A204.1 (cell line): ENCODE data around the gene PSTPIP1.

Source experiments
- FAIRE-seq: peaks from 2 replicates; lab custom pipeline; 2012; peaks lifted over from hg19 to GRCh38; lab: Jason Lieb, UNC

PSTPIP1 gene

GRCh38 chr15:77042955-77043920, 48.3 kb downstream of the PSTPIP1 start:
- FAIRE-seq, result no peak

DNA sequence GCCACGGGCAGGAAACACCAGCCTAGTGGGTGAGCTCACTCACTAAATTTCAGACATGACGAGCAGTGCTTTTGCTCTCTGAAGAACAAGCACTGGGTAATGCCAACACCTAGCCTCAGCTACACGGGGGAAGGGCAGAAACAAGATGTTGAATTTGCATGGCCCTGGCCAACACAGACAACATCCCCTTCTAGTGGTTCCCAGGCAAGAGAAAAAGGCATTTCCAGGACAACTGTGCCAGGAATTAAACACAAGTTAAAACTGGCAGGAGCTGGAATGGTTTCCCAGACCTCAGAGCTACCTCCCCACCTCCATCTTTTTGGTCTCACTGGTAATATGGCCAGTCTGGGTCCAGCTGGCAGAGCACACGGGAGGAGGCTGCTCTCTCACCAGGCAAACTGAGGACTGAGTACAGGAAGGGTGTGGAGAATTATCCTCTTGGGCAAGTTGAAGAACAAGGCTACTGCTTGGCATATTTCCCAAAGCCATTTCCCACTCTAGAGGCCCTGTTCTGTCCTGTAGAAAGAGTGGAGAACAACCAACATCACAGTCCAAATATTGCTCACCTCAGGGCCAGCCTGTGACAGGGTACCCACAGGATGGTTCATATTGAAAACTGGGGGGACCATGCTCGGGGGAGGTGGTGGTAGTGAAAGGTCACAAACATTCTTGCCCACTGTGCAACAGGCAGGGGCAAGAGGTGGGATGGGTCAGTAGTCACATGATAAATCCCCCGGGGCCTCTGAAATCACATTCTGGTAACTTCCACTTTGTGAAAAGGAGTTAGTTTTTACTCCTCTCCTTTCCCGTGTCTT, 49.5 kb downstream of the PSTPIP1 start:
- no peak for FAIRE-seq

- no peak for FAIRE-seq
Observed at GRCh38 chr15:77045985-77046384, 51.1 kb downstream of the PSTPIP1 start.

- no peak for FAIRE-seq
Observed at GRCh38 chr15:77046704-77047412, 51.9 kb downstream of the PSTPIP1 start.

- FAIRE-seq, result no peak
Observed at GRCh38 chr15:77048135-77048876, 53.4 kb downstream of the PSTPIP1 start.

DNA sequence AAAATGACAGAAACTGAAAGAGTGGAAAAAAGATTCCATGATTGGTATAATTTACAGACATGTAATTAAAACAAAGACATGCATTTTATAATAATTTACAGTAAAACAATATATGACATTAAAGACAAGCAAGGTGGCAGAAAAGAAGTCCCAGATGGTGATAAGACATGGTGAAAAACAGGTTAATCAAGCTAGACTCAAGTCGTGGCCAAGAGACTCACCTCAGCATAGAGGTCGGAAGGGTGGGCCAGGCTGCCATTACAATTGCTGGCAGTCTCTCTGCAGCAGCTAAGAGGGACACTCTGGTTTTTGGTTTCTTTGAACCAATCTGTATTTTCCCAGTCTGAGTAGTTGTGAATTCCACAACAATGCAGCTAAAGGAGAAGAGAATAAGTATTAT, 57.6 kb downstream of the PSTPIP1 start:
- no peak for FAIRE-seq

- no peak for FAIRE-seq
Observed at GRCh38 chr15:77053709-77054108, 58.8 kb downstream of the PSTPIP1 start.

DNA sequence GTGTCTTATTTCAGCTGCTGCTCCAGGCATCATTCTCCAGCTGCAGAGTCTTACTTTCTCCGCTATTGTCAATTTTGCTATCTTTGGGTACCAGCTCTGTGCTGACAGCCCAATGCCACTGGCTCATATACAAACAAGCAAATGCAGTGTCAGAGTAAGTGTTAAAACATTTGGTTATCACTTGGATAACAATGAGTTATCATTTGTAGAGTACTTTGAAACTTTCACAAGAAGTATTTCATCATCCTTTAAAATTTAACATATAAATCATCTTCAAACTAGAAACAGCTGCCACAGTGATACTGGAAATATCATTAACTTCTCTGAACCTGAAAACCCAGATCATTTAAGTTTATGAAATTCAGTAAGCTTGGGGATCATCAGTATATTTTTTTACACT, 62.1 kb downstream of the PSTPIP1 start:
- no peak for FAIRE-seq

DNA sequence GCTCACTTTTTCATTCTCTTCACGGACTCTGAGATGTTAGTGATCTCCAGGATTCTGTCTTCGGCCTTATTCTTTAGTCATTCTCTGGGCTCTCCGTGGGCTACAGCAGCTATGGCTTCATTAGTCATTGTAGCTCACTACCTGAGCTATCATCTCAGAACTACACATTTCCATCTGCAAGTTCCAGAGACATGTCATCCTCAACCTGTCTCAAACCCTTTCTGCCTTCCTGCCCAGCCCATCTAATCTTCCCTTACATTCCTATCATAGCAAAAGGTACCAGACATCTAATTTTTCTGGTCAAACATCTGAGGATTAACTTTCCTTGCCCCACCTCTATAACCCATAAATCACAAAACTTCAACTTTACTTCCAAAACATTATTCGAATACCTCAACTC, 62.8 kb downstream of the PSTPIP1 start:
- no peak for FAIRE-seq

- no peak for FAIRE-seq
Observed at GRCh38 chr15:77058468-77058867, 63.5 kb downstream of the PSTPIP1 start.

- no peak for FAIRE-seq
Observed at GRCh38 chr15:77059786-77060361, 64.9 kb downstream of the PSTPIP1 start.

GRCh38 chr15:77060546-77060945, 65.6 kb downstream of the PSTPIP1 start:
- no peak for FAIRE-seq

DNA sequence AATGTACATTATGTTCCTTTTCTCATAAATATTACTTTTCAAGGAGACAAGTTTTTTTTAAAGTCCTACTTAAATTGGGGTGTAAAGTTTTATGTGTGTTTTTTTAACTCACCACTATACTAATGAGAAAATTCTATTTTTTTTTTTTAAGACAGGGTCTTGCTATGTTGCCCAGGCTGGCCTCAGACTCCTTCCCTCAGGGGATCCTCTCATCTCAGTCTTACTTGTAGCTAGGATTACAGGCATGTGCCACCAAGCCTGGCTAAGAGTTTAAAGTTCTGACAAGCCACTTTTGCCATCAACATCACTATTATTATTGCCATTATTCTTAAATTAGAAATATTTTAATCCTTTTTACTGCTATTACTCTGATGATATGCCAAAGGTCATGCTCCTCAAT, 68.3 kb downstream of the PSTPIP1 start:
- no peak for FAIRE-seq

DNA sequence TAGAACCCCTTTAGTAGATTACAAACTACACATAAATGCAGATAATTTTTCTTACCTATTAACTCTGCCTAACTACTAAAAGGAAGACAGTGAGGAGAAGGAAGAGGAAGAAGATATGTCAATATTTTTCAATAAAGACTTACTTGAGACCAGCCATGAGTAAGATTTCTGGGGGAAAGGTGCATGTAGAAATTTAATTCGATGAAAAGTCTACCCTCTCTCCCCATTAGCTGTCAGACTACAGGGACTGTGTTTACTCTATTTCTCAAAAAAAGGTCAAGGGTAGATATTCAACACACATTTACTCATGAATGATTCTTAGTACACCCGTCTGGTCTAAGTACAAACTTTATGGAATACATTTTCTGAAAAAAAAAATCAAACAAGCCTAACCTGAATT, 69.1 kb downstream of the PSTPIP1 start:
- FAIRE-seq, result no peak

DNA sequence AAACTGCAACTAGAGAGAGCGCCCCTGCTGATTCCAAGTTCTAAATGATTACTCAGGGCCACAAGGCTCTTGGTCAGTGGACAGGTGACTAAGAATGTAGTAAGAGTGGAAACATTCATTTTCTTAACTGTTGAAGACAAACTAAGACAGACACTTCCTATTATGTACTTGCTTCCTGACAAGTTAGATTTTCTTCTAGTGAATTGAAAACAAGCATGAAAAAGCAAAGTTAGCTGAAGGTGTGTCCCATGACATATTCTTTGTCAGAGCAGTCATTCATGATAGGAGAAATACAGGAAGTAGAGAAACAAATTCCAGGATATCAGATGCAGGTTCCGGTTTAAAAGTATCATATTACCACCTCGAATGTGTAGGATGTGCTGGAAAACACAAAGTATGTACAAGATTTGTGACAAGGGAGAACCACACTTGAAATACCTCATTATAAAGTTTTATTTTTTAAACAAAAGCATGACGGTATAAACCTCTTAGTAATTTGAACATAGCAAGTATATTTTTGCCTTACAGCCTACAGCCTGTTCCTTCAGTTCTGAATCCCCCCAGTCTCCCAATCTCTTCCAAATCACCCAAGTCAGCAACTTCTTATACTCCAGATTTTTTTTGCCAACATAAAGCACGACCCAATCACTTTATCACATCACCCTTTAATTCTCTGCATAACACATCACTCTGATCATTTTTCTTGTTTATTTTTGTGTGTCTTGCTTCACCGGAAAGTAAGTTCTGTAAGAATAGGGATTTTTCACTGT, 69.8 kb downstream of the PSTPIP1 start:
- FAIRE-seq, result no peak

DNA sequence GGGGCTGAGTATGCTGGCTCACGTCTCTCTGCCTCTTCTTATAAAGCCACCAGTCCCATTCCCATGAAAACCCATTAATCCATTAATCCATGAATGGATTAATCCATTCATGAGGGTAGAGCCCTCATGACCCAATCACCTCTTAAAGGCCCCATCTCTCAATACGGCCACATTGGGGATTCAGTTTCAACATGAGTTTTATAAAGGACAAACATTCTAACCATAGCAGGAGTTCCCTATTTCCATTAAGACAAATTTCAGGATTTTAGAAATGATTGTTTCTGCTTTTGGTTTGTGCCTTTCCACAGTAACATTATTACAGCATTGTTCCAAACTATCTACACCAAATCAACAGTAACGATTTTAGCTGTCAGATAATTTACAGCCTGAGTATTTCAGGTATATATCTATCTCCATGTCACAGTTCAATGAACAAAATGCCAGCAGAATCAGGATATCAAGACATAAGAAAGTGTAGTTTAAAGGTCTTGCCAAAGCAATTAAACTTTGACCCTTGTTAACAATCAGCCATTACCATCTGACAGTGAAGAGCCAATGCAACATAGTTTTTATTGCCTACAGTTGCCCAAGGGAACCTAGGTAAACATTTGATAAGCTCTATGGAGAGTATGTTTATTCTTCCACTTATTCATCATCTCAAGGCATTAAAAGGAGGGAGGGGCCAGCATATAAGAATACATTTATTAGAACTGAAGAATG, 72.2 kb downstream of the PSTPIP1 start:
- FAIRE-seq, result no peak

DNA sequence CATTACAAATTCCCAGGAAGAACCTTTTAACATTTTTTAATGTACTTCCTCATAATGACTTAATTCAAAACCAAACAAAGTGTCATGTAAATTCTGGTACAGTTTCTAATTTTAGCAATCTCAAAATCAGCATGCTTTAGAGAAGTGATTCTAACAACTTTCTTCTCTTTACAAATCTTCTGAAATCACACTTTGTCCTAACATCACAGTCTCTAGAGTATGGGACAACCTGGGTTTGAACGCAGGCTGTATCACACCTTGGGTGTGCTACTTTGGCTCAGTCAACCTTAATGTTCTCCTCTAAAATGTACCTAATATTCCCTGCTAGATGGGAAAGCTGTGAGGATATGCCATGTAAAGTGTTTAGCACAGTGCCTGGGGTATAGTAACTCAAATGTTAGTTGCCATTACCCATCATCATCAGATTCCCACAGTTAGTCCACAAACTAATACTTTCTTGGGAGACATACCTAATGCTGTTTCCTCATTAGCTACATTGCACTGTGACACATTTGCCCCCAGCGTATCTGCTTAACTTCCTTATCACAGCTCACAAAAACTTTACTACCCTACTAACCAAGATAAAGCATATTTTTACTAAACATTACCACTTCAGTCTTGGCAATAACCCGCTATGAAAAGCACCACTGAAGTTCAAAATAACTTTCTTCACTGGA, 72.9 kb downstream of the PSTPIP1 start:
- FAIRE-seq, result no peak

DNA sequence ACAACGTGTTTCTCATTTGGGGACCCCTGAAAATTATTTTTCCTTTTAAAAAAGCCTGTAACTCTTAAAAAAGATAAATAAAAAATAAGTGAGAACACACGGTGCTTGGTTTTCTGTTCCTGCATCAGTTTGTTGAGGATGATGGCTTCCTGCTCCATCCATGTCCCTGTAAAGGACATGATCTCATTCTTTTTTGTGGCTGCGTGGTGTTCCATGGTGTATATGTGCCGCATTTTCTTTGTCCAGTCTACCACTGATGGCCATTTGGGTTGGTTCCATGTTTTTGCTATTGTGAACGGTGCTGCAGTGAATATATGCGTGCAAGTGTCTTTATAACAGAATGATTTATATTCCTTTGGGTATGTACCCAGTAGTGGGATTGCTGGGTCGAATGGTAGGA, 73.7 kb downstream of the PSTPIP1 start:
- FAIRE-seq, result no peak

DNA sequence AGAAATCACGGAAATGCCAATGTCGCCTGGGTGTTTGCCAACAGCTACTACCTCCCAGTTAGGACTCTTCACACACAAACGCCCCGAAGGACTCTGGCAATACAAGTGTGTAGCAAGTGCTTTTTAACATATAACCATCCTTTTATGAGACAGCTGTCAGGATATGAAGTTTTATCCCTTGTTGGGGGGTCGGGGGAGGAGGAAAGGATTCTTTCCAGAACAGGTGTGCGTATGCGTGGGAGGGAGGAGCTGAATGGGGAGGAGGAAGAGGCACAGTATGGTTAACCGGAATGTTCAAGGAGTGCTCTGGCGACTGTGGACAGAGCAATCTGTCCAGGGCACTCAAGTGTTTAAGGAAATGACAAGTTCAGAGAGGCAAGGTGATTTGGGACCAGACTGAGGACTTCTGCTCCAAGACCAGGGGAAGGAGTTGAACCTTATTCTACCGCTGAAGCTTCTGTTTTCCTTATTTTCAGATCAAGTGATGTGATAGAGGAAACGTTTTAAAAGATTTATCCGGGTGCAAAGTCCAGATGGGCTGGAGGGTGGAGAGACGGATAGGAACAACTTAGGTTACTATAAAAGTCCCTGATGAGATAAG, 74.7 kb downstream of the PSTPIP1 start:
- no peak for FAIRE-seq
